SH-SY5Y (cell line): ENCODE measurements around the gene ZSCAN5B.

Experiments used
- GATA2 ChIP-seq: IDR thresholded peaks from 2 replicates; pipeline ENCODE4 v1.6.1; 2011; ENCODE audit warnings: mild to moderate bottlenecking, low read depth, low read length
- GATA3 ChIP-seq: IDR thresholded peaks from 2 replicates; pipeline ENCODE4 v1.6.1; 2011; ENCODE audit warnings: low read depth, mild to moderate bottlenecking, low read length, moderate library complexity

- TF ChIP-seq GATA2 (no peak), GATA3 (no peak)
These were observed 53.2 kb downstream of the ZSCAN5B start for GRCh38 chr19:56144376-56144775.
